BJ (cell line): ENCODE data around the gene KCNIP4. TPM values are rescaled to one million over a fixed set of nuclear protein-coding genes. Genes with fewer than 3 reads are reported as not detected.

ENCODE experiments used
- CTCF ChIA-PET: fragments of 350-600 bp; formaldehyde crosslinking; extraction: SDS; loops from one replicate; lab custom pipeline; 2021; ENCODE audit warnings: antibody characterized with exemption, inconsistent platforms; lab: Yijun Ruan, JAX
- POLR2A ChIA-PET: fragments of 300-600 bp; sonication (Branson Sonifier 250); formaldehyde crosslinking; extraction: SDS; loops from one replicate; lab custom pipeline; 2021; ENCODE audit warnings: antibody characterized with exemption; lab: Charles Lee
- DNase-seq: peaks from one replicate; pipeline ENCODE4 v3.0.0-alpha.2; 2011; ENCODE audit warnings: low read depth
- H3K27me3 ChIP-seq: 2 replicates; pipeline ENCODE4 v1.6.0; 2011; ENCODE audit warnings: low read length; ENCODE audit not compliant: control insufficient read depth, insufficient read depth
- H3K36me3 ChIP-seq: 2 replicates; pipeline ENCODE4 v1.5.1; 2011; ENCODE audit warnings: low read length; ENCODE audit not compliant: control insufficient read depth, insufficient read depth
- H3K4me3 ChIP-seq: 2 replicates; pipeline ENCODE4 v1.5.1; 2011; ENCODE audit warnings: low read depth, mild to moderate bottlenecking, control low read depth, low read length
- polyA plus RNA-seq: library from polyadenylated mRNA; depleted of rRNA; stranded (reverse); fragments of >200 nt; gene quantifications from 2 replicates; pipeline ENCODE4 v1.2.3, GENCODE V29; 2011
- TF ChIP-seq, protein P1 (sequence below): IDR thresholded peaks from 2 replicates; pipeline ENCODE4 v1.5.1; 2011; ENCODE audit warnings: low read depth, mild to moderate bottlenecking, control low read depth, inconsistent platforms, low read length, moderate library complexity; ENCODE audit not compliant: insufficient read depth

Gene KCNIP4
- polyA plus RNA-seq, 1 experiment = not detected

DNA sequence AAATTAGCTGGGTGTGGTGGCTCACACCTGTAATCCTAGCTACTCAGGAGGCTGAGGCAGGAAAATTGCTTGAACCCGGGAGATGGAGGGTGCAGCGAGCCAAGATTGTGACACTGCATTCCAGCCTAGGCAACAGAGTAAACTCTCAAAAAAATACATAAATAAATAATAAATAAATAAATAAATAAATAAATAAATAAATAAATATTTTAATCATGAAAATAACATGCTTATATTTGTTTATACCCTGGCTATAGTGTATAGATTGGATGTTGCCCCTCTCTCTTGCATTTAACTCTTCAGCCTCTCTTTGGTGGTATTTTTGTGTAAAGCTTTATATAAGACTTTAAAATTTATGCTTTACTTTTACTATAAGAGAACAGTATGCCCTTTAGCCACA lies 51.8 kb downstream of the KCNIP4 start:
- ChIA-PET CTCF (no interaction called here), POLR2A (no interaction called here)
- TF ChIP-seq, protein P1, sequence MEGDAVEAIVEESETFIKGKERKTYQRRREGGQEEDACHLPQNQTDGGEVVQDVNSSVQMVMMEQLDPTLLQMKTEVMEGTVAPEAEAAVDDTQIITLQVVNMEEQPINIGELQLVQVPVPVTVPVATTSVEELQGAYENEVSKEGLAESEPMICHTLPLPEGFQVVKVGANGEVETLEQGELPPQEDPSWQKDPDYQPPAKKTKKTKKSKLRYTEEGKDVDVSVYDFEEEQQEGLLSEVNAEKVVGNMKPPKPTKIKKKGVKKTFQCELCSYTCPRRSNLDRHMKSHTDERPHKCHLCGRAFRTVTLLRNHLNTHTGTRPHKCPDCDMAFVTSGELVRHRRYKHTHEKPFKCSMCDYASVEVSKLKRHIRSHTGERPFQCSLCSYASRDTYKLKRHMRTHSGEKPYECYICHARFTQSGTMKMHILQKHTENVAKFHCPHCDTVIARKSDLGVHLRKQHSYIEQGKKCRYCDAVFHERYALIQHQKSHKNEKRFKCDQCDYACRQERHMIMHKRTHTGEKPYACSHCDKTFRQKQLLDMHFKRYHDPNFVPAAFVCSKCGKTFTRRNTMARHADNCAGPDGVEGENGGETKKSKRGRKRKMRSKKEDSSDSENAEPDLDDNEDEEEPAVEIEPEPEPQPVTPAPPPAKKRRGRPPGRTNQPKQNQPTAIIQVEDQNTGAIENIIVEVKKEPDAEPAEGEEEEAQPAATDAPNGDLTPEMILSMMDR = no peak
- H3K4me3 ChIP-seq = no peak overlapping the region
- H3K27me3 ChIP-seq = no peaks in the 10 kb centered on the region
- H3K36me3 ChIP-seq = no peaks in the 10 kb centered on the region
- DNase-seq = no peak

DNA sequence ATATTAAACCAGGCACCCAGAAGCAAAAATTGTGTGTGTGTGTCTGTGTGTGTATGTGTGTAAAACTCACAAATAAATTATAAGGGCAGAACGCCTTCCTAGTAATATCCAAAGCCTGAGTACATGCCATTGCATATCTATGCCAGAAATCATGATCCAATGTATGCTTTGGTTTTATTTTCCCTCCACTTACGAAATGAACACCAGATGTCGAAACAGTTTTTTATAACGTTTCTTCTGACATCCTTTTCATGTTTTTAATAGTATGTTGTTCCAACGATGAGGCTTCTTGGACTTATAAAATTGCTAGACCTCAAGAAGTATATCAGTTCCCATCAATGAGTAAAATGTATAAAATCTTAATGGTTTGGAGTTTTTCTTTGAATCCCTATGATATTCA lies 55.4 kb downstream of the KCNIP4 start:
- ChIA-PET POLR2A (no interaction called here), CTCF (no interaction called here)

GRCh38 chr4:21890231-21890630 lies 58.3 kb downstream of the KCNIP4 start:
- Histone ChIP-seq H3K27me3 (no peaks in the 10 kb centered on the region), H3K36me3 (no peaks in the 10 kb centered on the region), H3K4me3 (no peak overlapping the region)
- TF ChIP-seq, protein P1 = no peak
- DNase-seq = no peak
- POLR2A ChIA-PET = no interaction called here
- CTCF ChIA-PET = interaction anchor here (0.6 kb wide), 1 partner anchor 544 kb away, joined by 3 read pairs; no protein-coding TSS in a partner anchor

More for the DNA sequence above, 55.4 kb downstream of the KCNIP4 start:
- Histone ChIP-seq H3K27me3 (no peaks in the 10 kb centered on the region), H3K4me3 (no peak overlapping the region), H3K36me3 (no peaks in the 10 kb centered on the region)
- DNase-seq = peak; percentile 19
- TF ChIP-seq, protein P1 = no peak

GRCh38 chr4:21888195-21888976 lies 60.2 kb downstream of the KCNIP4 start:
- TF ChIP-seq, protein P1 = no peak
- Histone ChIP-seq H3K4me3 (no peak overlapping the region), H3K27me3 (no peaks in the 10 kb centered on the region), H3K36me3 (no peaks in the 10 kb centered on the region)
- peak; percentile 88 for DNase-seq
- ChIA-PET POLR2A (no interaction called here), CTCF (interaction anchor here (0.6 kb wide), 1 partner anchor 91 kb away, joined by 3 read pairs; no protein-coding TSS in a partner anchor)

DNA sequence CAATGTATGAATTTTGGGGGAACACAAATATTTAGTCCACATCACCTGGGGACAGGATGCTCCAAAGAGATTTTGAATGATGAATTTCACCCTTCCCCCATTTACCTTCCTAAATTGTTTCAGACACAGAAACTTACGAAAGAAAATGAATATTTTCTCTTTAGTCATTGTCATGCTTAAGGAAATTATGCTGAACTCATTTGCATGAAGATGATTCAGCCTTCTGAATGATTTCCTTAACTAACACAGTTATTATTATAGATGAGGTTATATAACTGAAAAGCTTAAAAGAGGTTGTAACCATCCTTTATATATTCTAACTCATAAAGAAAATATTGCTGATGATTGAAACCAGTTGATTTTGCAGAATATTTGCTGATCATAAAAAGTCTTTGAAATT lies 61.1 kb downstream of the KCNIP4 start:
- Histone ChIP-seq H3K27me3 (no peaks in the 10 kb centered on the region), H3K36me3 (no peaks in the 10 kb centered on the region), H3K4me3 (no peak overlapping the region)
- no peak for DNase-seq
- ChIA-PET CTCF (interaction anchor here (0.6 kb wide), 1 partner anchor 90 kb away, joined by 3 read pairs; no protein-coding TSS in a partner anchor), POLR2A (no interaction called here)
- TF ChIP-seq, protein P1 = no peak
